ENCODE data around the gene LUZP1.

Gene LUZP1

DNA sequence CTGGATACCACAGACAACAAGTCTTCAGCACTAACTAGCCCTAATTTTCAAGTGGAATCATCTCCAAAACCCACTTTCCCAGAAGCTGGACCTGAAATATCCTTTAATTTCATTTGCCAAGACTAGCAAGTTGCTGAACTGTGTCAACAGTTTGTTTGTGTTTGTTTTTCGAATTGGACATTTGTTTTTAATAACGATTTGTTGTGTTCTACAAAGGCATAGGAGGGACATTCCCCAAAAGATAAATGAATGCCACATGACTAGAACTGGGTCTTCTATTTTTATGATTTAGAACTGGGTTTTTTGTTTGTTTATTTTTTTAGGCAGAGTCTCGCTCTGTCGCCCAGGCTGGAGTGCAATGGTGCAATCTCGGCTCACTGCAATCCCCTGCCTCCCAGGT lies 17.9 kb downstream of the LUZP1 start:
- no peak for DNase-seq

DNA sequence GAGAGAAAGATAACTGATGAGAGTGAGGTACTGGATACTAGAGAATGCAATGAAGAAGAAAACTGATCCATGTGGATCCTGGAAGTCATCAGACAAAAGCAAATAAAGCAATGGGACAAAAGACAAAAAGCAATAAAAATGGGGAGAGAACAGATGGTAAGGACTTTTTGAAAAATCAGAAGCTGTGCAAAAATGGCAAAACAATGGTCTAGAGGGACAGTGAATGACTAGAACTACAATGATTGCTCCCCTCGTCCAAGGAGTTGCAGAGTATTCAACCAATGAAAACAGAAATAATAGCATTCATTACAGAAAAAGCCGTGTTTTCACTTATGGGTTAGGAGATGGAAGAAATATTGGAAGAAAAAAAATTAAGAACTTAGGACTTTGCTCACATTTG lies 18.5 kb downstream of the LUZP1 start:
- DNase-seq = no peak

DNA sequence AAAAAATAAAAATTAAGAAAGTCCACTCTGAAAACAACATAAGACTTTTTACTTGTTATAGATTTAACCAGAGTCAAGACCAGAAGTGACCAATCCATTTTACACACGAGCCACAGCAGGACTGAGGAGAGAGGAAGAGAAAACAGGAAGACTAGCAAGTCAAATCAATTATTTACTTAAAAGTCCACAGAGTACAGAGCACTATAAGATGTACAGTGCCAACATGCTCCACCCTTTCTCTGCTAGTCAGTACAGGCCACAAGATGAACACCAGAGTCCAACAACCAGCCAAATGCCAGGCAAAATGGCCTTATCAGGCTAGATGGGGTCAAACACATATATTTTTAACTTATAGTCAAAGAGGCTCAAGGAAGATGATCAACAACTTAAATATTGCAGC lies 19.5 kb downstream of the LUZP1 start:
- no peak for DNase-seq

DNA sequence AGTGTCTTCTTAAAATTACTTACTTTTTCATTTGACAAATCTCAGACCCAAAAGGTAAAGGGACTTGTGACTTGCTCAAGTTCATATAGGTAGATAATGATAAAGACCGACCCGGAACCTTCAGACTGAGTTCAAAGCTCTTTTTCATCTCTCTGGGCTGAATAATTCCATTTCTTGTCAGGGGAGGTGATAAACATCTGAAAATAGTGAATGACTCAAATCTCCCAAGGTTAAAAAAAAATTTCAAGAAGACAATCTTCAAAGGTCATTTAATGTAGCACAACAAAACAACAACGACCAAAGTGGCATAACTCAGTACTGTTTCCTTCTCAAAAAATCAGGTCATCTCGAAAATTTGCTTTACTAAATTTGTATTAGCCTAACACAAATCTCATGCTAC lies 20.6 kb downstream of the LUZP1 start:
- no peak for DNase-seq

DNA sequence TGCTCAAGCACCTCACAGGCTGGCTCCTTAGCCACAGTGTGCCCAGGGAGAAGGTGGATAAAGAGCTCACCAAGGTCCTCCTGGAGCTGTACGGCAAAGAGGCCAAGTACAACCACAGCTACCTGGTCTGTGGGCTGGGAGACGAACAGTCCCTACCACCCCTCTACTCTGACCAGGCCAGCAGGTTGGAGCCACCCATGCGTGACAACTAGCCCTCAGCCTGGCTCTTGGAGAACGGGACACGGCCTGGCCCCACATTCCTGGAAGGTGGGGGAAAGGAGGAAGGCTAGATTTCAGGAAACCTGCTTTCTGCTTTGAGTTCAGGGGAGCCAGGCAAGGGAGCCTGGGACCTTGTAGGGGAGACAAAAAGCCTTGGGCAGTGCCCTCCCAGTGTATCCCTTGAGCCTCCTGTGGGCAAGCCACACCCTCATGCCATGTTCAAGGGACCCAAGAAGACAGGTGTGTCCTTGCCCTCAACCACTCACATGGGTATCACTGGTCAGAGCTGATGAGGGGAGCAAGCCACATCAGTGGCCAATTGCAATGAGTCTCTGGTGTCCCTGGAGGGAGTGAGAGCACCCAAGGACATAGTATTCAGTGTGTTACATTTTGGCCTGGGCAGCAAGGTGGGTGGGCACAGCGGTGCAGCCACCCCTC lies 27.6 kb downstream of the LUZP1 start:
- DNase-seq = no peak

DNA sequence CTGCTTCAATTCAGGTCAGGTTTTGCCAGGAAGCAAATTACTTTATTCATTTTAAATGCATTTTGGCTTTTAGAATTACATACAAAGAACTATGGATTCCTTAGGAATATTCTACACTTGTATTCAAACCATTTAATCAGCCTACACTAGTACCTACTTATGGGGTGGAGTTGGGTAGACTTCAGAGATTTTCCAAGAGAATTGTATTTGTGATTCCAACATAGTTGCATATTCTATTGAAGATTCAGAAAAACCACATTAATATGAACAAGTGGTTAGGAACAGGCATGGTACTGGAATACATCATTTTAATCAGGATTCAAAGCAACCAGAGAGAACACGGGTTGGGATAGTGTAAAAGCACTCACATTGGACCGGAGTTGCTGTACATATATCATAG lies 33.4 kb downstream of the LUZP1 start:
- DNase-seq = no peak

DNA sequence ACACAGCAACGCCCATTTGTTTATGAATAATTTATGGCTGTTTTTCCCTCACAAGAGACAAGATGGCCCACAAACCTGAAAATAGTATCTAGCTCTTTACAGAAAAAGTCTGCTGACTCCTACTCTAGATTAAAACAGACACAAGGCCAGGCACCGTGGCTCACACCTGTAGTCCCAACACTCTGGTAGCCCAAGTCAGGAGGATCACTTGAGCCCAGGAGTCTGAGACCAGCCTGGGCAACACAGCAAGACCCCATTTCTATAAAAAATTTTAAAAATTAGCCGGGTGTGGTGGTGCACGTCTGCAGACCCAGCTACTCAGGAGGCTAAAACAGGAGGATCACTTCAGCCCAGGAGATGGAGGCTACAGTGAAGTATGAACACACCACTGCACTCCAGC lies 34.6 kb downstream of the LUZP1 start:
- no peak for DNase-seq

DNA sequence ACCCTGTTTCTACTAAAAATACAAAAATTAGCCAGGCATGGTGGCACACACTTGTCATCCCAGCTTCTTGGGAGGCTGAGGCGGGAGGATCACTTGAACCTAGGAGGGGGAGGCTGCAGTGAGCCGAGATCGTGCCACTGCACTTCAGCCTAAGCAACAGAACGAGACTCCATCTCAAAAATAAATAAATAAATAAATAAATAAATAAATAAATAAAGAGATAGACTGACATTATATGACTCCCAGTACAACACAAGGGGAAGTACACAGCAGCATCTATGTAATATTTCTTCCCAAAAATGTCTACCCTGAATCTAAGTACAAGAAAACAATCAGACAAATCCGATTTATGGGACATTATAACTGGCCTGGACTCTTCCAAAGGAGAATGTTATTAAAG lies 35.1 kb downstream of the LUZP1 start:
- DNase-seq = no peak

DNA sequence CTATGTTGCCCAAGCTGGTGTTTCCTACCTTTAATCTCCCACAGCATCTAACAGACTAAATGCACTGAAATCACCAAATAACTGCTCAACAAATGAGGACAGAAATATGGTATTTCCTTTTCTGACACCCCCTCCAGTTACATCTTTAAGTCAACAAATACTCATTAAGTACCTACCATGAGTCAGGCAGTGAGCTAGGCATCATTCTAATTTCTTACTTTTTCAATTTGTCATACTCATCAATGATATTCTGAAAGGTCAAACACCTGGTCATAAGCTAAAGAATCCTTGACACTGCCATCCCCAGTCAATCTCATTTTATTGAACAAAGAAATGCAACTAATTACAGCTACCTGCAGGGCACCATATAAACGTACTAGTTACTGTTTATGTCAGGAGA lies 36.6 kb downstream of the LUZP1 start:
- no peak for DNase-seq

DNA sequence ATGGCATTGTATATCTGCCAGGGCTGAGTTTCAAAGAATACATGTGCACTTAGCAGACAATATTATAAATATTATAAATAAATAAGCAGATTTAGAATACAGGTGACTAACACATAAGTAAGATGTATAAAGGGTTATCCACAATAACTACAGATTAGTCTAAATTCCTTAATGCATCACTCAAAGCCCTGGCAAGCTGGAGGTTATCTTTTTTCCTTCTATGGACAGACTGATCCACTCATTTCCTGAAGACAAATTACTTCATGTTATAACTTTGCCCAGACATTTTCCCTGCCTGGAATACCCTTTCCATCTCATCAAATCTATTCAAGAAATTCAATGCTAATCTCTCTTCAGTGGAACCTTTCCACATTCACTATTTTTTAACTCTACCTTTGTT lies 38.8 kb downstream of the LUZP1 start:
- DNase-seq = no peak

DNA sequence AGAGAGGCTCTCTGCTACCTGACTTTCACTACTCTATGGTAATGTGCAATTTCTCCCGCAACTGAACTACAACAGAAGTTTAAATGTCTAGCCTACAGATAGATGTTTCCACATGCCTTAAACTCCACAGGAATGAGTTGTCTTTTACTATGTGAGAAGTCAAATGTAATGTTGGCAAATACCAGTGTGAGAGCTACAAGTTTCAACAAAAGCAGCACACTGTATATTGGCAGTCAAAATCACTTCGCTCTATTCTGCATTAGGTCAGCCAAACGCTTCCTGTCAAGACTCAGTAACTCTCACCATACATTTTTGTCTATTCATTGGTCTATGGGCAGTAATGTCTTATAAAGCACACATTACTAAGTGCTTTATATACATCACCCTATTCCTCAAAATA lies 41.9 kb downstream of the LUZP1 start:
- no peak for DNase-seq

DNA sequence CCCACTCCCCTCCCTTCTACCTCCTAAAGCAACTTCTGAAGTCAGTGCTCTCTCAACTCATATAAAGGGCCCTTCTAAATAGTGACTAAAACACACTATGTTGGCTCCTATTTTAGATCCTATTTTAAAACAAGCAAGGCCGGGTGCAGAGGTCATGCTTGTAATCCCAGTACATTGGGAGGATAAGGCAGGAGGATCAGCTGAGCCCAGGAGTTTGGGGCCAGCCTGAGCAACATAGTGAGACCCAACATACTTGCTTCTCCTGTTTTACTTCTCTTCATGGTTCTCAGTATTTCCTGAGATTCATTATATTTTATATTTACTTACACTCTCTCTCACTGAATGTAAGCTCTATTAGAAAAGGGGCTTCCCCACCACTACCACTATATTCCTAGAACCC lies 42.5 kb downstream of the LUZP1 start:
- DNase-seq = no peak

DNA sequence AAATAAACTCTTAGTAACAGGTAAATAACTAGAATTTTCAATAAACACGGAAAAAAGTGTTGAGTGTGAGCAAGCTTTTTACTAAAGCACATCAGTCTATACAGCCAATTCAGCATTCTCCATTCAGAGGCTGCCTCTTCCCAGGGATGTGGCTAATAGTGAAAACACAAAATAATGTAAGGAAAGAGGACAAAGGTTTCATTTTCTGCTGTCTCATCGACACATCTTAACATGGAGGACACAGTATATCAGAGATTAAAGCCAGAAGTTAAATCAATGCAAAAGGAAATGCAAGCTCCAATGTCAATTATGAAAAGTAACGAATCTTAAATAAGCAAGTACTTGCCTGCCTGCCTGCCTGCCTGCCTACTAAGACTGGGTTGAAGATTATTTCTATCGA lies 43.2 kb downstream of the LUZP1 start:
- DNase-seq = no peak

DNA sequence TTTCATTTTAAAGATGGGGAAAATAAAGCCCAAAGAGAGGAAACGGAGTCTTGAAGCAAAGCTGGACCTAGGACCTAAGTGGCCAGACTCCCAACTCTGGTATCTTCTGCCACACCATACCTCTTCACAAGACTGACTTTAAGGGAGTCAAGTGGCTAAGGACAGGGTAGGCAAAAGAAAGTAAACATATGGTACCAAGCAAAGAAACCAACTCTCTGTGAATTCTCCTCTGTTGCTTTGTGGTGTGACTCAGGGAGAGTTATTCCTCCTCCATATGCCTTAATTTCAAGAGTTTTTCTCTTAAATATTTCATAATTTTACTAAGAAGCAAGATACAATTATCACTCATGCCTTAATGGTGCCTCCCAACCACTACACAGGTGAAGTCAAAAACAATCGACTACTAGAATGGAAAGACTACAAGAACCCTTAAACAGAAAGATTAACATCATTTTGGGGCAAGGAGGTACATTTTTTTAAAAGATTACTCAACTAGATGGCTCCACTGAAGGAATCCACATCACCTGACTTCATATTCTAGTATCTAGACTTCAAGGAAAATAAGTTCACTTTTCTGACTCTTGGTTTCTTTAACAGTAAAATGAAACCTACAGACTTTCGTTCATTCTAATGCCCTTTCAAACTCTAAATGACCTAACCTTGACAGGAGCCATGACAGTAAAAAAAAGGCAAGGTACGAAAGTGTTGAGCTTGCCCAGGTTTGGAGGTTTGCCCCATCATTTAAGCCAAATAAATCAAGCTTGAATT lies 44.2 kb downstream of the LUZP1 start:
- no peak for DNase-seq

DNA sequence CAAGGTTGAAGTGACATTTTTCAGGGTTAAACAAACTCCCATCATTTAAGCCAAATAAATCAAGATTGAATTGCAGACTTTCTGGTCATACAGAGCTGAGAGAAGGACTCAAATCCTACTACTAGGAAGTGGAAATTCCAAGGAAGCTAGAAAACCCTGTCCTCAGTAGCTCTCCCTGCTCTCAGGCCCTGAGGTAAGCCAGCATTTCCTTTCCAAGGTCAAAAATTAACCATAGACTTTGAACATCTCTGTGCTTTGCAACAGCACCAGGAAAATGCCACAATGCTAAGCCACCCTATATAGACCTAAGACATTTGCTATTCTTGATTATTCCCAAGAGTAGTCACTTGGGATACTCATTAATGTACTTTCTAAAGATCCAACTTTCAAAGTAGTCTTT lies 45.1 kb downstream of the LUZP1 start:
- no peak for DNase-seq

DNA sequence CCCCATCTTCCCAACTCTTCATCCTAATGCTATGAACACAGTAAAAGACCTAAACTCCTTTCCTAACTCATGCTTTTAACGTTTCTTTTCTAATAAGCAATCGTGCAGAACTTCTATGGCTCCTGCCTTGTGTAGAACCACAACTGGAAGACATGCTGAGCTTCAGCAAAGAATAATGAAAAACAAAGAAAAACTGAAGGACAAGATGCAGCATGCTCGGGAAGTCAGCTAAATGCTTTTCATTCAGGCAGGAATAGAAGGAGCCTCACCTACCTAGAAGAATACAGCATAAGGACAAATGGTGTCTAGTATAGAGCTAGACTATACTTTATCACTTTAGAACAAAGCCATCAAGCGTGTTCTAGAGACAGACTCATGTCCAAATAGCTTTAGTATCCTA lies 45.9 kb downstream of the LUZP1 start:
- no peak for DNase-seq

DNA sequence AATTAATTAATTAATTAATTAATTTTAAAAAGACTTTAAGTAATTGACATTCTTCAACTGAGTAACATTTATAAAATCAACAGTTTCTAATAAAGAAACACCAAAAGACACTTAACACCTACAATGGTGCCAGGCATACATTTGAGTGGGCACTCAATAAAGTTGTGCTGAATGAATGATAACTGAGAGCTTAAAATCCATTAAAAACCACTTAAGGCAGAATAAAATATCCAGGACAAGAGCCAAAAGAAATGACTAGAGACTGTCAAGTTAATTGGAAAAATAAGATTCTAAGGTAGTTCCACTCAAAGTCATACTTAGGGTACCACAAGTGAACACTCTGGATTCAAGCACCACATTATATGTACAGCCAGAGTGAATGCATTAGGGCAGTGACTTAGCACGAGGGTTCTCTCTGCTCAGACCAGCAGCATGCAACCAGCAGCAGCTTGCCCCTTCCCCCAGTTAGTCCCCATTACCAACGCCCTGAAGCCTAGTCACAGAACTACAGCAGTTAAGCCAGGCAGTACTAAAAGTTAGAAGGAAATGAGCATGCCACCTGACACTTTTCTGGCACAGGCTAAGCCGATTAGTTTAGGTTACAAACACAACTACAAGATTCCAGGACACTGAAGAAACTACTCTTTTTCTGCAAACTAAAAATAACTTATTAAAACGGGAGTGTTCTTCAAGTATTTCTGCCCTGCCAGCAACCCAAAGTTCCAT lies 46.5 kb downstream of the LUZP1 start:
- no peak for DNase-seq

DNA sequence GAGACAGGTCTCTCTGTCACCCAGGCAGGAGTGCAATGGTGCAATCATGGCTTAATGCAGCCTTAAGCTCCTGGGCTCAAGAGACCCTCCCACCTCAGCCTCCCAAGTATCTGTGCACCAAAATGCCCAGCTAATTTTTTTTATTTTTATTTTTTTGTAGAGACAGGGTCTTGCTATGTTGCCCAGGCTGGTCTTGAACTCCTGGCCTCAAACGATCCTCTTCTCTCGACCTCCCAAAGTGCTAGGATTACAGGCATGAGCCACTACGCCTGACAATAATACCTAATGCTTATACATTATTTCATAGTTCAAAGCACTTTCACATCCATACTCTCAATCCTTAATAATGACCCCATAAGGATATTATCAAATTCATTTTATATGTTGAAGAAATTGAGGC lies 48.3 kb downstream of the LUZP1 start:
- DNase-seq = no peak

DNA sequence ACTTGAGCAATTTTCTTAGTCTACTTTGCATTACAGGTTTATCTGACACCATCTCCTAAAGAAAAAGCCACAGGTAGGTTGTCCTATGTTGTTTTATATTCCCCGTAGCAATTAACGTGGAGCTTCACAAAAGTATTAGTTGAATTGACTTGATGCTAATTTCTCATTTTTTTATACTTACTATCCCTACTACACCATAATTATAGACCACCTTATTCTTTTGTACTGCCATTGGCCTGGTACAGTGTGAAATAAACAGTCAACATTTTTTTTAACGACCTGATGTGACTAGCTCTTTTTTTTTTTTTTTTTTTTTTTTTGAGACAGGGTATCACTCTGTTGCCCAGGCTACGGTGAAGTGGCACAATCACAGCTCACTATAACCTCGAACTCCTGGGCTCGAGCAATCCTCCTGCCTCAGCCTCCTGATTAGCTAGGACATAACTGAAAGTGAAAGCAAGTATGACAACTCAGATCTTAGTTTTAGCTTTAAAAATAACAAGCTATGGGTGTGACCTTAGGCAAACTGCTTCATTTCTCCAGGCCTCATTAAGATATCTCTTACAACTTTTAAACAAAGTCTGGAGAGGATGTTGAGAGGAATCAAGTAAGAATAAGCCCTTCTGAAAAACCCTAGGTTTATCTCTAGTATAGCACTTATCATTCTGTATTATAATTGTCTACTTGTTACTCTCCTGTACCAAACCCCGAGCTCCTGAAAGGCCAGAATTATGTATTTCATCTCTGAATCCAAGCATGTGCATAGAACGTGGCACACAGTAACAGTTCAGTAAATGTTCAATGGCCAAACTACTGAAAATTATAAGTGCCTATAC lies 49.5 kb downstream of the LUZP1 start:
- no peak for DNase-seq

DNA sequence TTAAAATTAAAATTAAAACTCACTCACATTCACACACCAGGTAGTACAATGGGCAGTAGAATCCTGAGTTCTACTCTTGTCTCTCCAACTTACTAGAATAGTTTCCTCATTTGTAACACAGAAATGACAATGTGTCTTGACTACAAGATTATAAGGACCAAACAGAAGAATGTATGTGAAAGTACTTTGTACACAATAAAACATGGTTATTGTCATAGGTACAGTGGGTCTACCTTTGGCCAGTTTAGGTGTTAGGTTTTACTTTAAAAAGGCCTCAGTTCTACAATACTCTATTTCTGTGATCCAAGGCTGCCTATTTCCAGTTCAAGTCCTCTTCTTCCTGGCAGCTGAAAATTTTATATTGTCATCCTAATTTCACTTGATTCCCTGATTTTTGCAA lies 50.2 kb downstream of the LUZP1 start:
- DNase-seq = no peak

DNA sequence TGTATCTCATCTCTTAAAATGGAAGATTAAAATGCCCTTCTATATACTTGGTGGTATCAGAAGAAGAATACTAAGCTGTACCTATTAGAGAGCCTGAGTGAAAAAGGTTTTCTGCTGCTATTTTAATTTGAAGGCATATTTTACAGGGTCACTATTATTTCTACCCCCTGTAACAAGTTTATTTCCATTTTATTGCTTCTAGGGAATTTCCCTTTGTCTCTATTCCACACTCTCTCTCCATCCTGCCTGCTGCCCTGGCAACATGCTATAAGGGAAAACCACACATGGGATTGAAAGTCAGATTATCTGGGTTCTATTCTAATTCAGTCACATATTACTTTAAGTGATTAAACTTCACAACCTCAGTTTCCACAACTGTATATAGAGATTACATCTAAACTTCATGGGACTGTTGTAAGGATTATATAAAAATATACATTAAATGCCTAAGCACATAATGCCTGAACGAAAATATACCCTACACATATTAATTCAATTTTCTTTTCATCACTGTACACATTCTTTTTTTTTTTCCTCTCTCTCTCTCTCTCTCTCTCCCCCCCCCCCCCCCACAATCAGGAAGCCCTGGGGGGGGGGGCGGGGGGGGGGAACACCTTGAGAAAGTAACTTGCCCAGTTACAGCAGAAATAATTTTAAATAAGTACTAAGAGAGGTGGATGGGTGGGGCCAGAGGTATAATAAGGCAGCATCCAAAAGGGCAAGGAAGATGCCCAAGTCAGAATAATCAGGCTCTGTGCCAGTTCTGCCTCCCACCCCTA lies 51.5 kb downstream of the LUZP1 start:
- DNase-seq = no peak

DNA sequence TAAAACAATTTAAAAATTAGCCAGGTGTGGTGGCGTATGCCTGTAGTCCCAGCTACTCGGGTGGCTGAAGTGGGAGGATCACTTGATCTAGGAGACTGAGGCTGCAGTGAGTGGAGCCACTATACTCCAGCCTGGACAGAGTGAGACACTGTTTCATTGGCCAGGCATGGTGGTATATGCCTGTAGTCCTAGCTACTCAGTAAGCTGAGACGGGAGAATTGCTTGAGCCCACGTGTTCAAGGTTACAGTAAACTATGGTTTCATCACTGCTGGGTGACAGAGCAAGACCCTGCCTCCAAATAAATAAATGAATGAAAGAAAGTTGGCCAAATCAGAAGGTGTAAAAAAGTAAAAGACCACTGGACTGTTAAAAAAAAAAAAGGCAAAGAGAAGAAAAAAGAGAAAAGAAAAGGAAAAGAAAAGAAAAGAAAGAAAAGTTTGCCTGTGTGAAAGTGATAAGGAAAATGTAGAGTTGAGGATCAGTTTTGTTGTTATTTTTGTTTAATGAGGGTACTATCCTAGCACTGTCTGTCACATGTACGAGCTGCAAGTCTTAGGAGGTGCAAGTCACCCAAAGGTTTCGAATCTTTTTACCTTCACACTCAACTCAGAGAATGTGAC lies 52.3 kb downstream of the LUZP1 start:
- no peak for DNase-seq

Measured in NCI-H1105 treated with DMSO at 0.1 percent for 48 hours (cell line).